ENCODE data around the gene ZNF831. TPM values are rescaled to one million over a fixed set of nuclear protein-coding genes. Genes with fewer than 3 reads are reported as not detected.

ZNF831 gene
- 0.32 TPM for total RNA-seq
- long read RNA-seq = 0 reads

DNA sequence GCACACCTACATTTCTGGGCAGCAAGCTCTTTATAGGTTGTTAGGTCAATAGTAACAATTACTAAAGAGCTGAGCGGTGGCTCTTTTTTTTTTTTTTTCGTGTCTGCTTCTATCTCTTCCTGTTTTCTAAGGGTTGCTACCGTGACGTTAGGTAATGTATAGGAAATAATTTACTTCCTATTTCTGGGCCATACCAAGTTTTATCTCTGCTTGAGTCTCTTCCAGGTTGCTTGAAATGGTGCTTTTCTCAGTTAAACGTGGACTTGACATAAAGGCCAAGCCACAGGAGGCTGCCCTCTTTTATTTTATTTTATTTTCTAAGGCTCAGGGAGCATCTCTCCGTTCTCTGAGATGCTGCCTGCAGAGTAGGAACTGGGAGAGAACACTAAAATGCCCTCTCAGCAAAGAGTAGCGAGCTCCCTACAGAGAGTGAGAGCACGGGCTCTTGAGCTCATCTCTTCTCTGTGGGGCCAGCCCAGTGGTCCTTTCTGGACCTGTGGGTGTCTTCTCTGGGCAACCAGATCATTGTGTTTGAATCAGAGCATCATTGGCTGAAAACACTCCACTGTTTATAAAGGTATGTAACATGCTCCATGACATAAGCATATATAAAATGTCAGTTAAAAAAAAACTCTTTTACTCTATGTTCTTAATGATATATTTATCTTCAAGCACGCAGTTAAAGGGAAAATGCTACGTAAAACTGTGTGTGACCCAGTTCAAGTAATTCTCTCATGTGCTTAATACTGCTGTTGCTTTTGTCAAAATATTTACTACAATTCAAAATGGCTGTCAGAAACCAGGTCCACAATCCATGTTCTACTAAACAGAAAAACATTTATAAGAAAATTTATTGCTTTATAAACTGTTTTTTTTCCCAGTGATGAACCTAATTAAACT, at the start of gene ZNF831:
Gene ZNF831, plus strand, starts transcription at position 191 of the 900 bp plus-strand sequence. CDS start 27,199 bp downstream, outside the sequence.
- no peak for DNase-seq (ENCODE audit: low spot score)

DNA sequence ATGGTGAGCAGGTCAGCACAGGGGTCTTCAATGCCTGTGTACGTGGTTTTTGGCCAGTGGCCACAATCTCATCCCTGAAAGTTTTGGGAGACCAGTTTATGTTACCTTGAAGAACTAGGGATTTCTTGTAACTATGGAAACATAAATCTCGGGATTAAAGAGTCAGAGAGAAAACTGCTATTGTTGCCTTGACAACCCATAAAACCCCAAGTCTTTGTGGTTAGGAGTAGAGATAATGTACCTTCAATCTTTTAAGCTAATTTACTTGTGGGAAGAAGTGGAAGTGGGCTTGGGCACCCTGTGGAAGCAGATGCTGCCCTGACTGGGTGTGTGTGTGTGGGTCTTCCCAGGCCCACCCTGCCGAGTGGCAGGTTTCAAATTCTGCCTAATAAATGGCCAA, 46.1 kb upstream of the ZNF831 start:
- DNase-seq (ENCODE audit: low spot score) = no peak

DNA sequence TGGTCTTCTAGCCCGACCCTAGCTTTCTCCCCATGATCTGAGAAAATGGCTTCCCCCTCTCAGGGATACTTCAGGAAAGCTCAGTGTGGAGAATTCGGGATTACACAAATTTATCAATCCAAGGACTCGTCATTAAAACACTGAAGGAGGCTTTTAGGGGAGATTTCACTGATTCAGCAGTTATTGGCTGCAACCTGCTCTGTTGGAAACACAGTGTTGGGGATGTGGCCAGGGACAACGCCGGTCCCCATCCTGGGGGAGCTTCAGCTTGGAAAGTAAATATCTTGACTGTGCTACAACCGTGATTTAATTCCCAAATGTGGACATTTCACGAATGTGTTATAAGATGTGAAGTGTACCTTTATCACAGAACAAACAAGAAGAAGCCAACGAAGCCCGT, 44.8 kb upstream of the ZNF831 start:
- no peak for DNase-seq (ENCODE audit: low spot score)

DNA sequence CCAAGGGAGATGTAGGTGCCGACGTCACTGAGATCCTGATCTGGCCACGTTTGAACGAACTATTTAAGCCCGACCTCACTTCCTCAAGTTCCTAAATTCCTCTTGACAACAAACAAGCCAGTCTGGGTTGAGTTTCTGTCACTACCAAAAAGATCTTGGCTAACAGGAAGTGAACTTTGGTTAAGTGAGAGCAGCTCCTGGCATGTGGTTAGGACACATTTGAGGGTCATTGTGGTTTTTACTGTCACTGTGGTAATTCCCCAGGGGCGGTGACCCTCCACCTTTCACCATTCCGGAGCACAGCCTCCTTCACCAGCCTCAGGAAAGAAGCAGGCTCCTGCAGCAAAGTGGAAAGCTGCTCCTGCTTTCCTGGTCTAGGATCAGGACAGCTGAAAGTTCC, 43.1 kb upstream of the ZNF831 start:
- no peak for DNase-seq (ENCODE audit: low spot score)

DNA sequence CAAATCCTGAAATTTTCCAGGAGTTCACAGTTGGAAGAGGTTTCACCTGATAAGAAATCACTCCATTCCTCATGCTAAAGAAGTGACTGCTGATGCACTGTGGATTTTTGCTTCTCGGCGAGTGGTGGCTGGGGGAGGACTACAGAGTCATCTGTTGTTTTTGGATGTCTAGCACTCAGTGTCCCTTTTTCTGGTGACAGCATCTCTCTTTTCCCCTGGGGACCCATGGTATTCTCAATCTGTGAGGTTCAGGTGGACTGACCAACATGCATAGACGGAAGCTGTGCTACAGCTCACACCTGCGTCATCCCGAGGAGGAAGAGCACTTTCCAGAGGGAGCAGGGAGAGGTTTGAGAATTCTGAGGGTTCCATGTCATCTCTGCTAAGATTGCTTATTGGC, 42.7 kb upstream of the ZNF831 start:
- DNase-seq (ENCODE audit: low spot score) = no peak

DNA sequence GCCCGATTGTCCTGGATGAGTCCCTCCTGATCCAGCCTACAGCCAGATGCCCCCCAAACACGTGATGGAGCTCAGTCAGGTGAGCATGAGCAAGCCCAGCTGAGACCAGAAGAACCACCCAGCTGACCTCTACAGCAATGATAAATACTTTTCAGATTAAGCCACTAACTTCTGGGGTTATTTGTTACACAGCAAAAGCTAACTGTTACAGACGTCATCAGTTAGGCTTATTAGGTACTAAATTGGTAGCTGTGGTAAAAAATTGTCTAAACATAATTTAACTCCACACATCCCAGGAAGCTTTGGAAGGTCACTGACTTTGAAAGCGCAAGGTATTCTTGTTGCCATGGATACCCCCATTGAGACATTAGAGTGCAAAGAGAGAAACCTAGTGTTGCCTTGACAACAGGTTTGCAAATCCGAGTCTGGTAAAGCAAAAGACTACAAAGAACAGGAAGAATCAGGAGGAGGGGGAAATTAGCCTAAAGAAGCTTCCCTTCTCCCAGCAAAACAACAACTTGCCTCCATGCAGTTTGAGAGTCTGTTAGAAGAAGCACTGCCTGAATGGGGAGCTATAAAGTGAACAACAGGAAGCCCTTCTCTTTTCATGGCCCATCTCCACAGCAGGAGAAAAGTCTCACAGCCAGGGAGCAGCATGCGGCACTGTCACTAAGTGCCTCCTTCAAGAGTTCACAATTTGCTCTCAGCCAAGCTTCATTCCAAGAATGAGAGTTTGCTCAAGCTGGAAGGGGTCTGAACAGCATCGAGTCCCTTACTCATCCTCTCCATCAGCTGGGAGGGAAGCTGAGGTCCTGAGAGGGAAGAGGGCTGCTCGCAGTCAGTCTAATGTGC, 41.7 kb upstream of the ZNF831 start:
- no peak for DNase-seq (ENCODE audit: low spot score)

DNA sequence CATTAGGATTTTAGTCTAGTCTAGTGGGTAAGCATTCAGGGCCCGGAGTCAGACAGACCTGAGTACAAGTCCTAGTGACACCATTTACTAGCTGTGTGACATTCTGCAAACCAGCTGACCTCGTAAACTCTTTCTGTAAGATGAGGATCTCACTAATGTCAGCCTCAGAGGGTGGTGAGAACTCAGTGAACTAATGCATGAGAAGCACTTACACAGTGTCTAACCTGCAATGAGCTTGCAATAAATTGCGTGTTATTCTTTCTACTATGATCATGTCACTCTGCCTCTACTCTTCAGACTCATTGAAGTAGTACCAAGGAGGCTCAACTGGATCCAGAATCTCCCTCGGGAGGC, 41.1 kb upstream of the ZNF831 start:
- no peak for DNase-seq (ENCODE audit: low spot score)

DNA sequence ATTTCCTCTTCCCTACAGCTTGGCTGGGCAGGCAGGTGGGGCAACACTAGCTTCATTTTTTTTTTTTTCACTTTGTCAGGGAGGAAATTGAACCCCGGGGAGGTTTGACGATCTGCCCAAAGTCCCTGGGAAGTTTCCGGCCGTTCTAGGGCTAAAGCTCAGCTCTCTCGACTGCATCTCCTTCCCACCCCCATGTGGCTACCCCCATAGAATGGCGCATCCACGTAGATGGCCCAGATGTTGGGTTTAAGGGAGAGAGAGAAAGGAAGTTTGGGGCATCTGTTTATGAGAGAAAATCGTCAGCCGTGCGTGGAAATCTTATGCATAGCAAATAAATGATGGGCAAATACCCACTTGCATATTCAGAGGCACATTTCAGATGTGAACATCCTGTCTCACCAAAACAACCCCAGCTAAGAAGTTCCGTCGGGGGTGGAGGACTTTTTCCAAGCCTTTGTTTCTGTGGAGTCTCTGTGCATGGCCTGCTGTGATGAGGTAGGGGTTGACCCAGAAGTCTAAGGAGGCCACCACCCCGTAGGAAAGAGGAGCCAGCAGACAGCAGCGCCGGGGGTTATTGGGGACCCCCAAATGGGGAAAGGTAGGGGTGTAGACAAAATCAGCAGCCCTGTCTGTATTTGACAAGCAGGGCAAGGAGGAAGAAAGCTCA, 40.5 kb upstream of the ZNF831 start:
- no peak for DNase-seq (ENCODE audit: low spot score)

DNA sequence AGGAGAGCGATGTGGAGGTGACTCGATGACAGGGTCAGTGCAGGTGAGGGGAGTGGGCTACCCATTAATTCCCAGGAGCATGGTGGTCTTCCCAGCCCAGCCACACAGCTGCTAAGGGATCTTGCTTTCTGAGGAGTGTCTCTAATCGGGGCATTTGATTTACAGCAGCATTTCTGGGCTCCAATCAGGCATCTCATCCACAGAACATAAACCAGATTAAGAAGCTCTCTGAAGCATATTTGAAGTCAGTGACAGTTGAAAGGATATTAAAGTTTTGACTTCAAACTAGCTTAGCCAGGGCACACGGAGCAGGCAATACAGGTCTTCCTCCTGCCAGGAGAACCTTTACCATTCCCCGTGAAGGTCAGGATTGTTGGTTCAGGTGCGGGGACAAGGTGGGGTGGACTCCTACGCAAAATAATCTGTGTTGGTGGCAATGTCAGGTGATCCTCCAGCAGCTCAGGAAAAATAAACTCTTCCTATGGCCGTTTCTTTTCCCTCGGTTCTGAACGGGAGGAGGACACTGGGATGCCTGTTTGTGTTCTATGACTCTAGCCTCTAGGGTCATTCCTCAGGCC, 39.9 kb upstream of the ZNF831 start:
- DNase-seq (ENCODE audit: low spot score) = no peak

DNA sequence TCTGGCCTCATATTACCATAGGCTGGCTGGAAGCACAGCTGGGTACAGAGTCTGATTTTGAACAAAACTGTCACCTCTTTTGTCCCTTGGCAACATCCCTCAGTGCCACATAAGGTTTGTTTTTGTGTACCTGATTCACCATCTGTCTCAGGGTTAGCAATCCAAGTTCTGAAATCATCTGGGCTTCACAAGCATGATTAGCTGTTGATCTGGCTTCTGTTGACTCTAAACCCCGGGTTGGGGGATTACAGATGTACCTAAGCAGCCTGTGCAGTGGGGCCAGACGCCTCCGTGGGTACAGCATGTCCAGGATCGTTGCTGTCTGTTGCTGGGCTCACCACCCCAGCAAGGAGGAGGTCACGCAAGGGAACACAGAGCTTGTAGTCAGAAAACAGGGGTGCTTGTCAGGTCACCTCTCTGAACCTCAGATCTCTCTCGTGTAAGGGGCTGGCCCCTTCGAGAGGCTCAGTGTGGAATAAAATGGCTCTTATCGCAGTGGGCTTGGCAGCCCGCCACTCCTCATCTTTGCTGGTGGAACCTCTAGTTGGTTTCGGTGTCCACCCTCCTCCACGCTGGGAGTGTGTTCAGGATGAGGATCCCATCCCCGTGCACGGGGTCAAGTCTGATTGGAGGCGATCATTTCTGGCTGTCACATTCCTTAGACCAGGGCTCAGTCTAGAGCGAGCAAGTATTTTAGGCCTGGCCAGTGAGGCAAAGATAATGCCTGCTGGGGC, 39.2 kb upstream of the ZNF831 start:
- no peak for DNase-seq (ENCODE audit: low spot score)

DNA sequence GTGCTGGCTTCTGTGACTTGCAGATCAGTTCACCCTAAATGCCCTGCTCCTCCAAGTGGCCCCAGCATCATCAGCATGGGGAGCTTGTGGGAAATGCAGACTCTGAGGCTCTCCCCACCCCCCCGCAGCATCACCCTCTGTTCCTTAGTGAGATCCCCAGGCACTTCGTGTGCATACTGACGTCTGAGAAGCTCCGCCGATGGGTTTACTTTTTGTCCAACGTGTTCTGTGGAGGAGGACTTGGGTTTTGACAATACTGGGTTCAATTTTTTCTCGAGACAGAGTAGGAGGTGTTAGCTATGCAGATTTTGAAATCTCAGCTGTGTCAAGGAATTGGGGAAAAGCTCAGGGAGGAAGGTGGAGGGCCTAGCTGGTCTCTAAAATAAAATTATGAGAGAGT, 38.3 kb upstream of the ZNF831 start:
- no peak for DNase-seq (ENCODE audit: low spot score)

DNA sequence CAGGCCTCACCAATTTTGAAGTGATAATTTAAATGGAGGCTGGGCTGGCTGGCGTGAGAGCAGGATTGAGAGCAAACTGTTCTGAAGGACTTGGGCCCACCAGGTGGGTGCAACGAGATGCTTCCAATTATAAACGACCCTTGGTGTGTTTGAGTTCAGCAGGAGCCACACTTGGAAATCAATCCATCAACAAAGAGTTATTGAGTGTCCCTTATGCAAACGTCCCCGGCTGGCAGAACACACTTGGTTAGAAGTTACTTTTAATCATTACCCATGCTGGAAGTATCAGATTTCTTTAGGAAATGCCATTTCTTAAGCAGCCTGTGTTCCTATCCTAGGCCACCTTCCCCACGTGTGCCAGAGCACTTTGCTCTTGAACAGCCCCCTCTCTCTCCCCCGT, 37.8 kb upstream of the ZNF831 start:
- no peak for DNase-seq (ENCODE audit: low spot score)

DNA sequence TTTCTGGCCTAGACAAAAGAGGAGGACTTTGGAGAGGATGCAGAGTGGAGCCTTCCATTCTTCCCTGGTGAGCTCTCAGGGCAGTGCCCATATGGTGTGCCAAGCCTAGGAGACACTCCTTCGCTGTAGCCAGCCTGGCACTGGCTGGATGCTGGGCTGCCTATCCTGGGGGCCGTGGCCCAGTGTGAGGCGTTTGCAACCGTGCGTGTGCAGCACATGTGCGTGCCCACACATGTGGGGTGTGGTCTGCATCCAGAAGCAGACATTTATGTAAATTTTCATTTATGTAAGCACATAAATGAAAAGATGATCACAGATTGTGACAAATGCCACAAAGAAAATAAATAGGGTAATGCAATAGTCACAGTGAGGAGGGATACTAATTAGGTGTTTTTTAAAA, 35.8 kb upstream of the ZNF831 start:
- no peak for DNase-seq (ENCODE audit: low spot score)

DNA sequence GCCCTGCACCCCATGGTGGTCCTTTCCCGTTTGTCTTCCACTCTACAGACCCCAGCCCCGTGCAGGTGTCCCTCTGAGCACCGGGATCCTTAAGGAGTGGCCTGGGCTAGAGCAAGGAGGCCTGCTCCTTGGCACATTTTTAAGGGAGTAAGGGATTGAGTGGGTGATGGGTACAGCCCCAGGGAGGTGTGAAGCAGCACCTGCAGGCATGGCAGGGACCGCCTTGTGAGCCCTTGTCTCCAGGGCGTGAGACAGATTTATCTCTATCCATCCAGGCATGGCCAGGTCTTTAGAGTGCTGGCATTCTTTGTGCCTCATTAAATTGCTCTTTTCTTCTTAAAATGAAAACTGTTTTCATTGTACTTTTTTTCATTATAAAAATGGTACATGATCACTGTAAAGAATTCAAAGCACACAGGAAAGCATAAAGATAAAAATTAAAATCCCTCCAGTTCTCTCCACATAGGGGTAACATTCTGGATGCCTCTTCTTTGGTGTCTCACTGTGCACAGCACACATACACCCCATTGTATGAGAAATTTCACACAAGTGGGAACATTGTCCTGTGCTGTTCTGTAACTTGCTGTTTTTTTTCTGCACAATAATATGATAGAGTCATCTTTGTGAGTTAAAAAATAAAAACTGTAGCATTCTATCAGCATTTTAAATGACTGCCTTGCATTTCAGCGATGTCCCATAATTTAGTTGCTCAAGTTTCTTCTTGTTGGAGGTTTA, 31.9 kb upstream of the ZNF831 start:
- DNase-seq (ENCODE audit: low spot score) = no peak

DNA sequence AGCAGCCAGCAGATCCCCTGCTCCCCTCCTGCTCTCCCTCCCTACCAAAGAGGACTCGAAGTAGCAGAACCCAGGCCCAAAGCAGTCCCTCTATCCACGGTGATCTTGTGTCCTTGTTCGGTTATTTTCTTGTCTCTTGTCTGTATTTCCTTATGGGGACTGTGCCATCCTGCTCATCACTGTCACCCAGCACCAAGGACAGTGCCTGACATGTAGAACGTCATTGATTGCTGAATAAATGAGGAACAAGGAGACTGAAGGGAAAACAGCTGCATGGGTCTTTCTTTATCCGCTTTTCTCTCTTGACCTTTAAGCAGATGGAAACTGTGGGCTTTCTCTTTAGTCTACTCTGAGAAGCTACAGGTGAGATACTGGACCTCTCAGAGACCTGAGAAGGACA, 29.4 kb upstream of the ZNF831 start:
- DNase-seq (ENCODE audit: low spot score) = no peak

DNA sequence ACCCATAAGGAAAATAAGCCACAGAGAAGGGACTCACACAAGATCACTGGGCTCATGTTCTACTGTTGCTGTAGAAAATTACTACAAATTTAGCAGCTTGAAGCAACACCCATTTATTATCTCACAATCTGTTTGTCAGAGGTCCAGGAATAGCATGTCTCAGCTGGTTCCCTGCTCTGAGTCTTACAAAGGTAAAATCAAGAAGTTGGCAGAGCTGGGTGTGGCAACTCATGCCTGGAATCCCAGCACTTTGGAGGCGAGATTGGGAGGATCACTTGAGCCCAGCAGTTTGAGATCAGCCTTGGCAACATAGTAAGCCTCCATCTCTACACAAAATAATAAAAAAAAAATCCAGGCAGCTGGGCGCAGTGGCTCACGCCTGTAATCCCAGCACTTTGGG, 28.5 kb upstream of the ZNF831 start:
- peak; percentile 24 for DNase-seq (ENCODE audit: low spot score)

DNA sequence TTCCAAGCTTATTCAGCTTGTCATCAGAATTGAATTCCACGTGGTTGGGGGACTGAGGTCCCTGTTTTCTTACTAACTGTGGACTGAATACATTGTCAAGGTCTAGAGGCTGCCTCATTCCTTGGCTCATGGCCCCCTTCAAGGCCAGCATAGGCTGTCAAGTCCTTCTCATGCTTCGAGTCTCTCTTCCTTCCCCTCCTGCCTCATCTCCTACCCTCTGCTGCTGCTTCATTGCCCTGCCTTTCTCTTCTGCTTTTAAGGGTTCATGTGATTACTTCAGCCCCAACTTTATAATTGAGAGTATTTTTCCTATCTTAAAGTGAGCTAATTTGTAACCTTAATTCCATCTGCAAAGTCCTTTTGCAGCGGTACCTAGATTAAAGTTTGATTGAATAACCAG, 27.6 kb upstream of the ZNF831 start:
- DNase-seq (ENCODE audit: low spot score) = peak; percentile 35

DNA sequence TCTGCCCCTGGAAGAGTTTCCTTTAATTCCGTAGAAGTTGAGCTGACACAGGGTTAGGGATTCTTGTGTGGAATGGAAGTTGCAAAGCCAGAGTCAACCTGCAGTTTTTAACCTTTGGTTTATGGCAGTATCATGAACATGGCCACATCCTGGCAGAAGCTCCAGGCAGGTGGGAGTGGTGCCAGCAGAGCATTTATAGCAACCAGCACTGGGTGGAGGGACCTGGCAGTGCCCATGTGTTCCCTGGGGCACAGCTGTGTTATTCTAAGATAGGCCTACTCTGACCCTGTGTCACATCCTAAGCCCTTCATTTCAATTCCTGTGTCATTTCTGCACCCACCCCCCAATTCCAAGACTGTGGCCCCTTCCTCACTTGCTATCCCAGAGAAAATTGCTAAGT, 26.1 kb upstream of the ZNF831 start:
- DNase-seq (ENCODE audit: low spot score) = no peak

DNA sequence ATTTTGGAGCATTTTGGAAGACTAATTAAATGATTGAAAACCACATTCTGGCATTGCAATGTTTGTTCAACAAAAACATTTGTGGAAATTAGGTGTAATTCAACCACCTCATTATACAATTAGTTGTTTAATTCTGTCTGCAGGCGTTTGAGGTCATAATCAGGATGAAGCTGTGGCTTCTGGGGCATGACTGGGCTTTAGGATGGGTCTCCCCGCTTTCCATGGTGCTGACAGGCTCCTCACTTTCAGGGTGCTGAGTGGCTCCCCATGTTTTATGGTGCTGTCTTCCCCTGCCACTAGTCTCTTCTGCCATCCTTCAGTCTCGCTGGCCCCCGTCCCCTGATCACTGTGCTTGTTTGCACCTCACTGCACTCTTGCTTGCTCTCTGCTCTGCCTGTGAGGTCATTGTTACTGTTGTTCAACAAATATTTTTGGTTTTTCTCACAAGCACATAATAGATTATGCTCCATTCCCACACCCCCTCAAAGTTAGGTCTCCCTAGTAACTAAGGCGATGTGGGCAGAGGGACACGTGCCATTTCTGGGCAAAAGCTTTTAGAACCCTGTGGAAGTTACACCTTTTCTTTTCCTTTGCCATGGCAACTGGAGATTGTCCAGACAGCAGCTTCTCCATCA, 25.4 kb upstream of the ZNF831 start:
- peak; percentile 35 for DNase-seq (ENCODE audit: low spot score)

DNA sequence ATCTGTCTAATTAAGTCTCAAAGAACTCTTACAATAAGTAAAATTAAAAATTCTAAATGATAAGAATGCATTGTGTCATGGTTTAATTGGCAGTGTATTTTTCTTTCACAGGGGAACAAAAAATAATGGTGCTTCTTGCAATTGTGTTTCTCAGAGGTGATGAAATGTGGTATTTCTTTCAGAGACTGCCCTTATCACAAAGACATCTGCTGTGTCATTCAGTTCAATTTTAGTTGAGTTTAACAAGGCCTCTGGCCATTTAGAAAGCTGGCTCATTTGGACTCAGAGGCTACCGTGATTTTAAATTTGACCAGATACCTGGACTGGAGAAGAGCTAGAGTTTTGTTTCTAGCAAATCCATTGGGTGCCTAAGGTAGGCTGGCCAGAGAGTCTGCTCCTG, 23.6 kb upstream of the ZNF831 start:
- DNase-seq (ENCODE audit: low spot score) = no peak

All from mesenteric fat pad (tissue), 1 donor.